ENCODE measurements around the gene BCO1. TPM values are rescaled to one million over a fixed set of nuclear protein-coding genes. Genes with fewer than 3 reads are reported as not detected.
A peak's percentile ranks its signal among the peaks of the same experiment; 100 is the strongest.

BCO1 gene
- total RNA-seq, 2 donors from 2014 or later = 0.18 to 2.2 TPM

GRCh38 chr16:81276323-81276722 lies 37.8 kb downstream of the BCO1 start:
- Histone ChIP-seq H3K9me3 (no peaks in the 10 kb centered on the region), H3K36me3 (no peaks in the 10 kb centered on the region), H3K4me3 (no peak overlapping the region), H3K27ac (peak overlapping the region; percentile 69 to 70), H3K4me1 (replicated peaks) (no peaks in the 10 kb centered on the region), H3K27me3 (replicated peaks; ENCODE audit: insufficient read depth) (no peaks in the 10 kb centered on the region)
- WGBS = 94% methylated on average over 3 of the region's 3 CpGs
- no peak for DNase-seq (ENCODE audit: low spot score)
- no peak for TF ChIP-seq POLR2AphosphoS5 (IDR thresholded peaks at IDR 0.05)
- TF ChIP-seq, protein P1, sequence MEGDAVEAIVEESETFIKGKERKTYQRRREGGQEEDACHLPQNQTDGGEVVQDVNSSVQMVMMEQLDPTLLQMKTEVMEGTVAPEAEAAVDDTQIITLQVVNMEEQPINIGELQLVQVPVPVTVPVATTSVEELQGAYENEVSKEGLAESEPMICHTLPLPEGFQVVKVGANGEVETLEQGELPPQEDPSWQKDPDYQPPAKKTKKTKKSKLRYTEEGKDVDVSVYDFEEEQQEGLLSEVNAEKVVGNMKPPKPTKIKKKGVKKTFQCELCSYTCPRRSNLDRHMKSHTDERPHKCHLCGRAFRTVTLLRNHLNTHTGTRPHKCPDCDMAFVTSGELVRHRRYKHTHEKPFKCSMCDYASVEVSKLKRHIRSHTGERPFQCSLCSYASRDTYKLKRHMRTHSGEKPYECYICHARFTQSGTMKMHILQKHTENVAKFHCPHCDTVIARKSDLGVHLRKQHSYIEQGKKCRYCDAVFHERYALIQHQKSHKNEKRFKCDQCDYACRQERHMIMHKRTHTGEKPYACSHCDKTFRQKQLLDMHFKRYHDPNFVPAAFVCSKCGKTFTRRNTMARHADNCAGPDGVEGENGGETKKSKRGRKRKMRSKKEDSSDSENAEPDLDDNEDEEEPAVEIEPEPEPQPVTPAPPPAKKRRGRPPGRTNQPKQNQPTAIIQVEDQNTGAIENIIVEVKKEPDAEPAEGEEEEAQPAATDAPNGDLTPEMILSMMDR (IDR thresholded peaks at IDR 0.05) = no peak
- intact Hi-C loops (cut with DNase I) = no loop called here

DNA sequence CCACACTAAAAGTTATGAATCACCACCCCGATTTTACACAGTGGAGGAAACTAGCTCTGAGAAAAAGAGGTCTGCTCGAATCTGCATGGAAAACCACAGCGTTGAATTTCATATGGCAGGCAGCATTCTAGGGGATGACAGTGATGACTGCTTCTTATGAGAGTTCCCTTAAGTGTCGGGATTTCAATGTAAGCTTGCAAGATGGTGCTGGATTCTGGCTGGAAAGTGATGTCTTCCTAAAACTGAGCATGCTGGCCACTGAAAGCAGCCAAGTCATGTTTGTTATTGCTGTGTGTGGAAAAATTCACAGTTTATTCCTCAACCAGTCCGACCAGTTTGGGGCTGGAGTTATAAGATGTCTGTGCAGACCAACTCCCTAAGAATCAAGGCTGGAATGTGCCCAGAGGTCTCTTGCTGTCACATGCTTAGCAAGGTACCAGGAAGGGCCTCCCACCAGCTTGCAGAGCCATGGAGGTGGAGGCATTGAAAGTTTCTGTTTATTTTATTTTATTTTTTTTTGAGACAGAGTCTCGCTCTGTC lies 39.1 kb downstream of the BCO1 start:
- TF ChIP-seq POLR2A (IDR thresholded peaks at IDR 0.05) (no peak), POLR2AphosphoS5 (IDR thresholded peaks at IDR 0.05) (peak; percentile 90)
- TF ChIP-seq, protein P1 (IDR thresholded peaks at IDR 0.05) = no peak
- Histone ChIP-seq H3K27me3 (replicated peaks; ENCODE audit: insufficient read depth) (no peaks in the 10 kb centered on the region), H3K4me1 (replicated peaks) (no peaks in the 10 kb centered on the region), H3K36me3 (no peaks in the 10 kb centered on the region), H3K4me3 (no peak overlapping the region), H3K9me3 (no peaks in the 10 kb centered on the region), H3K27ac (peak overlapping the region; percentile 69 to 70)
- intact Hi-C loops (cut with DNase I) = no loop called here
- peak; percentile 89 for DNase-seq (ENCODE audit: low spot score)
- WGBS = 50% methylated on average over 6 of the region's 6 CpGs

DNA sequence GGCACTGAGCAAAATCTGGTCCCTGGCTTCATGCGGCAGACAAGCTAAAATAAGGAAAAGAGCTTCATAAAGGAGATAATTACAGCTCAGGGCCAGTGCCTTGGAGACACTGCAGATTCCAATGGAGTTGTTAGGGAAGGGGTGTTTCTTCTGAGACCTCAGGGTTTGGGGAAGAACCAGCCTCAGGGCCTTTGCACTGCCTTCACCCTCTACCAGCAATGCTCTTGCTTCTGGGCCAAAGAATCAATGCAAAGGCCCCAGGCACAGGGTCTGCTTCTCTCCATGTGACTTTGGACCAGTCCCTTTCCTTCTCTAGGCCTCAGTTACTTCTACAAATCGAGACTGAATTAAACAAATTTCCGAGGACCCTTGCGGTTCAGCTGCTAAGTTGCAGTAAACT lies 40.0 kb downstream of the BCO1 start:
- no peak for DNase-seq (ENCODE audit: low spot score)
- Histone ChIP-seq H3K27ac (peak overlapping the region in 1 of 2 donors; percentile 69), H3K36me3 (no peaks in the 10 kb centered on the region), H3K9me3 (no peaks in the 10 kb centered on the region), H3K27me3 (replicated peaks; ENCODE audit: insufficient read depth) (no peaks in the 10 kb centered on the region), H3K4me1 (replicated peaks) (no peaks in the 10 kb centered on the region), H3K4me3 (no peak overlapping the region)
- no peak for TF ChIP-seq POLR2AphosphoS5 (IDR thresholded peaks at IDR 0.05)
- no peak for TF ChIP-seq POLR2A (IDR thresholded peaks at IDR 0.05)
- TF ChIP-seq, protein P1 (IDR thresholded peaks at IDR 0.05) = no peak
- intact Hi-C loops (cut with DNase I) = no loop called here
- 95% methylated on average over 4 of the region's 4 CpGs for WGBS

- DNase-seq (ENCODE audit: low spot score) = no peak
- WGBS = 63% methylated on average over 4 of the region's 4 CpGs
- H3K27me3 ChIP-seq (replicated peaks; ENCODE audit: insufficient read depth) = no peaks in the 10 kb centered on the region
- no peak overlapping the region for H3K27ac ChIP-seq
- no peaks in the 10 kb centered on the region for H3K9me3 ChIP-seq
- TF ChIP-seq, protein P1 (IDR thresholded peaks at IDR 0.05) = no peak
- H3K4me1 ChIP-seq (replicated peaks) = no peaks in the 10 kb centered on the region
- H3K4me3 ChIP-seq = no peak overlapping the region
- no peaks in the 10 kb centered on the region for H3K36me3 ChIP-seq
- intact Hi-C loops (cut with DNase I) = no loop called here
Measured at GRCh38 chr16:81279392-81279791, 40.9 kb downstream of the BCO1 start.

GRCh38 chr16:81280393-81280792 lies 41.9 kb downstream of the BCO1 start:
- TF ChIP-seq, protein P1 (IDR thresholded peaks at IDR 0.05) = no peak
- TF ChIP-seq POLR2AphosphoS5 (IDR thresholded peaks at IDR 0.05) (no peak), POLR2A (IDR thresholded peaks at IDR 0.05) (no peak)
- Histone ChIP-seq H3K4me3 (no peak overlapping the region), H3K9me3 (no peaks in the 10 kb centered on the region), H3K27ac (no peak overlapping the region), H3K27me3 (replicated peaks; ENCODE audit: insufficient read depth) (no peaks in the 10 kb centered on the region), H3K4me1 (replicated peaks) (no peaks in the 10 kb centered on the region), H3K36me3 (no peaks in the 10 kb centered on the region)
- intact Hi-C loops (cut with DNase I) = no loop called here
- WGBS = 47% methylated on average over 3 of the region's 3 CpGs
- no peak for DNase-seq (ENCODE audit: low spot score)

Measured in prostate gland (tissue), 2 donors.